H1 (cell line): Measurements from ENCODE around the gene GPM6B. TPM values are rescaled to one million over a fixed set of nuclear protein-coding genes. Genes with fewer than 3 reads are reported as not detected.
"Not testable (repeated sequence)": the region's sequence is repeated elsewhere in the genome, so short reads cannot be mapped to it uniquely, and the experiment has no call there.

Source experiments
- CTCF ChIA-PET: fragments of 300-600 bp; sonication (Branson Sonifier 250); formaldehyde crosslinking; loops from one replicate; lab custom pipeline; 2021; ENCODE audit not compliant: partially characterized antibody; lab: Charles Lee
- POLR2A ChIA-PET: fragments of 300-600 bp; sonication (Branson Sonifier 250); formaldehyde crosslinking; loops from one replicate; lab custom pipeline; 2021; ENCODE audit warnings: inconsistent platforms; ENCODE audit not compliant: partially characterized antibody; lab: Charles Lee
- DNase-seq, 2 experiments: peaks; one replicate each; pipeline versions ENCODE4 v3.0.0 to v3.0.0-alpha.2; 2010 to 2022; ENCODE audit warnings: low spot score in 2 of 2, low read depth in 1 of 2, mixed read lengths in 1 of 2
- FAIRE-seq: peaks from 2 replicates; lab custom pipeline; 2011; peaks lifted over from hg19 to GRCh38; lab: Jason Lieb, UNC
- H2AFZ ChIP-seq: 2 replicates; pipeline ENCODE4 v1.8.1; 2012; ENCODE audit warnings: low read length, inconsistent platforms
- H2AK5ac ChIP-seq: 2 replicates; pipeline ENCODE4 v1.6.1; 2013; ENCODE audit warnings: low read depth, low read length
- H2BK120ac ChIP-seq: replicated peaks from 2 replicates; pipeline ENCODE3; 2013; ENCODE audit warnings: low read depth, low read length, inconsistent platforms
- H2BK12ac ChIP-seq: 2 replicates; pipeline ENCODE4 v1.6.1; 2013; ENCODE audit warnings: low read depth, low read length
- H2BK15ac ChIP-seq: 2 replicates; pipeline ENCODE4 v1.6.1; 2013; ENCODE audit warnings: low read length
- H2BK20ac ChIP-seq: 2 replicates; pipeline ENCODE4 v1.6.1; 2013; ENCODE audit warnings: low read length
- H2BK5ac ChIP-seq: 2 replicates; pipeline ENCODE4 v1.6.1; 2013; ENCODE audit warnings: low read depth, low read length
- H3K14ac ChIP-seq: 2 replicates; pipeline ENCODE4 v1.6.1; 2013; ENCODE audit warnings: inconsistent platforms; ENCODE audit not compliant: insufficient read length
- H3K18ac ChIP-seq: 2 replicates; pipeline ENCODE4 v1.6.1; 2013; ENCODE audit warnings: low read length; ENCODE audit errors: extremely low read depth
- H3K23ac ChIP-seq: 2 replicates; pipeline ENCODE4 v1.6.1; 2013; ENCODE audit warnings: inconsistent platforms; ENCODE audit not compliant: insufficient read length
- H3K23me2 ChIP-seq: 2 replicates; pipeline ENCODE4 v1.6.1; 2013; ENCODE audit warnings: low read depth, low read length
- H3K27ac ChIP-seq: 2 replicates; pipeline ENCODE4 v1.6.1; 2011; ENCODE audit warnings: low read depth, low read length, inconsistent platforms
- H3K27me3 ChIP-seq, 4 experiments: replicated peaks in 1 of 4; 1 replicate in 1 of 4; 2 replicates in 3 of 4; pipeline versions ENCODE4 v1.6.1 to v1.8.1; 2011 to 2013; ENCODE audit warnings: low read length in 3 of 4, mild to moderate bottlenecking in 3 of 4, inconsistent platforms in 2 of 4, mixed read lengths in 2 of 4, moderate library complexity in 1 of 4; ENCODE audit not compliant: control insufficient read depth in 3 of 4, insufficient read depth in 3 of 4; ENCODE audit errors: extremely low read depth in 1 of 4
- H3K36me3 ChIP-seq, 4 experiments: 2 replicates each; pipeline versions ENCODE4 v1.6.1 to v1.8.1; 2011 to 2013; ENCODE audit warnings: mild to moderate bottlenecking in 4 of 4, low read length in 3 of 4, moderate library complexity in 2 of 4, control low read depth in 1 of 4, inconsistent platforms in 1 of 4; ENCODE audit not compliant: insufficient read depth in 4 of 4, control insufficient read depth in 2 of 4
- H3K4ac ChIP-seq: replicated peaks from 2 replicates; pipeline ENCODE3; 2013; ENCODE audit warnings: low read length, low read depth, mixed read lengths, inconsistent platforms; ENCODE audit not compliant: insufficient read length
- H3K4me1 ChIP-seq, 4 experiments: replicated peaks in 1 of 4; 1 replicate in 1 of 4; 2 replicates in 3 of 4; pipeline versions ENCODE4 v1.6.1 to v1.8.1; 2011 to 2013; ENCODE audit warnings: low read length in 3 of 4, inconsistent platforms in 2 of 4, mixed read lengths in 1 of 4; ENCODE audit not compliant: insufficient read depth in 4 of 4, control insufficient read depth in 3 of 4
- H3K4me2 ChIP-seq, 2 experiments: 2 replicates each; pipeline versions ENCODE4 v1.6.1 to v1.8.1; 2011 to 2013; ENCODE audit warnings: low read depth in 2 of 2, low read length in 2 of 2, control low read depth in 1 of 2, inconsistent platforms in 1 of 2, mild to moderate bottlenecking in 1 of 2; ENCODE audit not compliant: insufficient read depth in 1 of 2
- H3K4me3 ChIP-seq, 4 experiments: fragments of 200-600, 300-600 bp in 1 of 4; sonication (generic), shearing (Covaris generic), sonication (Bioruptor Twin) in 1 of 4; 2 replicates each; pipeline versions ENCODE4 v1.5.1 to v1.8.1; 2011 to 2016; ENCODE audit warnings: low read length in 4 of 4, low read depth in 3 of 4, control low read depth in 2 of 4, inconsistent platforms in 2 of 4, mild to moderate bottlenecking in 2 of 4, mixed read lengths in 1 of 4, moderate library complexity in 1 of 4; ENCODE audit not compliant: insufficient read depth in 2 of 4; ENCODE audit errors: extremely low read depth in 1 of 4
- H3K56ac ChIP-seq: replicated peaks from 2 replicates; pipeline ENCODE3; 2013; ENCODE audit warnings: low read depth, mild to moderate bottlenecking, mixed read lengths, low read length, inconsistent platforms; ENCODE audit not compliant: insufficient read length
- H3K79me1 ChIP-seq: 2 replicates; pipeline ENCODE4 v1.6.1; 2013; ENCODE audit warnings: low read depth, low read length, control low read depth
- H3K79me2 ChIP-seq, 2 experiments: 2 replicates each; pipeline versions ENCODE4 v1.6.1 to v1.8.1; 2012 to 2013; ENCODE audit warnings: low read length in 2 of 2, mild to moderate bottlenecking in 2 of 2, inconsistent platforms in 1 of 2; ENCODE audit not compliant: insufficient read depth in 2 of 2, control insufficient read depth in 1 of 2
- H3K9ac ChIP-seq, 4 experiments: replicated peaks in 1 of 4; 1 replicate in 1 of 4; 2 replicates in 3 of 4; pipeline versions ENCODE4 v1.6.1 to v1.8.1; 2011 to 2013; ENCODE audit warnings: low read depth in 3 of 4, low read length in 3 of 4, control low read depth in 2 of 4, mild to moderate bottlenecking in 2 of 4, moderate library complexity in 2 of 4, inconsistent platforms in 1 of 4; ENCODE audit errors: extremely low read depth in 1 of 4
- H3K9me3 ChIP-seq, 2 experiments: 2 replicates each; pipeline versions ENCODE4 v1.6.1 to v1.8.1; 2012 to 2013; ENCODE audit warnings: mild to moderate bottlenecking in 2 of 2, moderate library complexity in 2 of 2, control low read depth in 1 of 2, inconsistent platforms in 1 of 2, low read depth in 1 of 2, low read length in 1 of 2, mixed read lengths in 1 of 2; ENCODE audit not compliant: insufficient read depth in 2 of 2
- H4K20me1 ChIP-seq, 2 experiments: replicated peaks in 1 of 2; 2 replicates each; pipeline versions ENCODE3 to v1.8.1; 2011 to 2013; ENCODE audit warnings: inconsistent platforms in 2 of 2, low read length in 2 of 2, mild to moderate bottlenecking in 1 of 2; ENCODE audit not compliant: insufficient read depth in 2 of 2, control insufficient read depth in 1 of 2
- H4K5ac ChIP-seq: 2 replicates; pipeline ENCODE4 v1.6.1; 2013; ENCODE audit warnings: low read length, low read depth, mixed read lengths, inconsistent platforms; ENCODE audit not compliant: insufficient read length
- H4K8ac ChIP-seq: 2 replicates; pipeline ENCODE4 v1.8.0; 2013; ENCODE audit warnings: mild to moderate bottlenecking, moderate library complexity, low read length, inconsistent platforms; ENCODE audit not compliant: insufficient read depth; ENCODE audit errors: extremely low read depth
- H4K91ac ChIP-seq: replicated peaks from 2 replicates; pipeline ENCODE3; 2013; ENCODE audit warnings: low read length, mixed read lengths, inconsistent platforms; ENCODE audit not compliant: insufficient read length
- GABPA ChIP-seq: IDR thresholded peaks from 2 replicates; pipeline ENCODE4 v1.6.1; 2011; ENCODE audit warnings: mild to moderate bottlenecking, low read length, moderate library complexity, borderline replicate concordance; ENCODE audit not compliant: insufficient read depth
- TEAD4 ChIP-seq: IDR thresholded peaks from 2 replicates; pipeline ENCODE4 v1.6.1; 2012; ENCODE audit warnings: low read depth, low read length, inconsistent platforms, mixed read lengths
- WGBS, 2 experiments: shearing (Covaris generic) in 1 of 2; methylation state at CpG; one replicate each; pipeline versions ENCODE4 v1.1.6 to v1.1.7; 2013 to 2015; ENCODE audit warnings: low lambda C conversion rate in 2 of 2, mixed read lengths in 2 of 2, inconsistent platforms in 1 of 2, low coverage in 1 of 2, missing lambda C conversion rate in 1 of 2; ENCODE audit not compliant: insufficient replicate concordance in 2 of 2, insufficient coverage in 1 of 2, insufficient read length in 1 of 2; ENCODE audit errors: extremely low coverage in 1 of 2, missing lambda C conversion rate in 1 of 2; 5-methylcytosine and 5-hydroxymethylcytosine counted together
- polyA plus RNA-seq, 7 experiments: library from polyadenylated mRNA; depleted of rRNA in 3 of 7; stranded (reverse) in 5 of 7; unstranded in 2 of 7; fragments of >200 nt in 5 of 7; fragments of 200-250 nt in 2 of 7; gene quantifications; 1 replicate in 5 of 7; 2 replicates in 1 of 7; 4 replicates in 1 of 7; pipeline versions ENCODE4 v1.2.1 to v1.2.3, GENCODE V29; 2011 to 2013; ENCODE audit warnings: missing spikeins in 2 of 7, mixed read lengths in 2 of 7
- total RNA-seq: library from RNA; stranded (reverse); fragmentation: NEBNext Ultra II Directional; extraction: Animal tissue kit (Norgen Biotek cat#: 25700); gene quantifications from 2 replicates; pipeline ENCODE4 v1.2.1, GENCODE V29; 2021

GPM6B gene
- total and polyA plus RNA-seq, 2 of the 8 experiments (the other 6 are each of a cell fraction or from before 2014, with no cell fraction given) = 132 to 175 TPM

DNA sequence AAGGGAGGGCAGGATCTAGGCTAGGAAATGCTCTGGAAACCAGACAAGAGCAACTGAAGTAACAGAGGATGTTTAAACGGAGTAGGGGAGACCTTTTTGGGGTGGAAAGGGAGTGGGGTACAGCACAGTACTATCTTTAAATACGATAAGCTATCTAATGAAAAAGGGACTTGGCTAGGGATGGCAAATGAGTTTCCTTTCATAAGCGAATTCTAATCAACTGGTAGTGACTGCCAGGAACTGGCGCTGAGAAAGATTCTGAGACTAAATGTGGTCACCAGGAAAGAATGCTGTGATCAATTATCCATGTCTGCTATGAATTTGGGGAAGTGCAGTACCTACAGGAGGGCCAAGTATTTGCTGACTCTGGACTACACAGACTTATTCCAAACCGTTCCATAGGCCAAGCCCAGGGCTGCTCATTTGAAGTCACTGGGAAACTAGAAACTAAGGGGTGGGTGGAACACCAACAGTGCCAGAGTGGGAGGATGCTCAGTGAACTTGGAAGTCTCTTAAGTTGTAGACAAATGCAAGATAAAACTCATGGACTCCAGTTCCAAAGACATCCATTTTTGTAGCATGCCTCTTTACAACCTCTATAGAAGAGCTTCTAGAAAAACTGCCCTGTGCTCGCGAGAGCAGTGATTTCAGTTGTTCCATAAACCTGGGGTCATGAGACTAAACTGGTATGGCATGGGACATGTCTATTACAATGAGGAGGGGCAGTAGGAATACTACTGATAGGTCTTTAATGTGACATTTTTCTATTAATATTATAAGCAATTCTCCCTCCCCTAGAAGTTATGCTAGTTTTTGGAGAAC is 84.4 kb downstream of the GPM6B start (continued):
- no peak for TF ChIP-seq TEAD4
- no peak for TF ChIP-seq GABPA

DNA sequence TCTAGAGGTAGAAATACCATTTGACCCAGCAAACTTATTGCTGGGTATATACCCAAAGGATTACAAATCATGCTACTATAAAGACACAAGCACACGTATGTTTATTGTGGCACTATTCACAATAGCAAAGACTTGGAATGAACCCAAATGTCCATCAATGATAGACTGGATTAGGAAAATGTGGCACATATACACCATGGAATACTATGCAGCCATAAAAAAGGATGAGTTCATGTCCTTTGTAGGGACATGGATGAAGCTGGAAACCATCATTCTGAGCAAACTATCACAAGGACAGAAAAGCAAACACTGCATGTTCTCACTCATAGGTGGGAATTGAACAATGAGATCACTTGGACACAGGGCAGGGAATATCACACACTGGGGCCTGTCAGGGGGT is 86.4 kb downstream of the GPM6B start:
- H3K14ac ChIP-seq, DNase-seq, H3K4me2 ChIP-seq, H3K27me3 ChIP-seq, H3K4me3 ChIP-seq, H3K79me1 ChIP-seq, H3K9me3 ChIP-seq, H3K23me2 ChIP-seq, H3K18ac ChIP-seq, H2AK5ac ChIP-seq, H3K9ac ChIP-seq, CTCF ChIA-PET, H2BK120ac ChIP-seq, H2BK20ac ChIP-seq, H2BK12ac ChIP-seq, H4K20me1 ChIP-seq, H3K4ac ChIP-seq, FAIRE-seq, H3K23ac ChIP-seq, H2BK15ac ChIP-seq, H4K91ac ChIP-seq, H3K27ac ChIP-seq, H3K4me1 ChIP-seq, H3K56ac ChIP-seq, H2BK5ac ChIP-seq, H2AFZ ChIP-seq, POLR2A ChIA-PET, H4K5ac ChIP-seq, H4K8ac ChIP-seq, H3K36me3 ChIP-seq: not testable (repeated sequence)
- WGBS, 2 experiments = 100% methylated on average over 1 of the region's 1 CpG; no CpG with 5 or more reads in 1 of the 2 experiments
- peaks cover 0 to 34% of the 10 kb centered on the region in 2 experiments; a peak in 3 of 4 replicates for H3K79me2 ChIP-seq
